Right kidney (tissue), 1 donor: ENCODE data around the gene PLEKHB2.
"Not testable (repeated sequence)": the region's sequence is repeated elsewhere in the genome, so short reads cannot be mapped to it uniquely, and the experiment has no call there.

Experiments
- DNase-seq: peaks from one replicate; pipeline ENCODE4 v3.0.0-alpha.2; 2016

Gene PLEKHB2

DNA sequence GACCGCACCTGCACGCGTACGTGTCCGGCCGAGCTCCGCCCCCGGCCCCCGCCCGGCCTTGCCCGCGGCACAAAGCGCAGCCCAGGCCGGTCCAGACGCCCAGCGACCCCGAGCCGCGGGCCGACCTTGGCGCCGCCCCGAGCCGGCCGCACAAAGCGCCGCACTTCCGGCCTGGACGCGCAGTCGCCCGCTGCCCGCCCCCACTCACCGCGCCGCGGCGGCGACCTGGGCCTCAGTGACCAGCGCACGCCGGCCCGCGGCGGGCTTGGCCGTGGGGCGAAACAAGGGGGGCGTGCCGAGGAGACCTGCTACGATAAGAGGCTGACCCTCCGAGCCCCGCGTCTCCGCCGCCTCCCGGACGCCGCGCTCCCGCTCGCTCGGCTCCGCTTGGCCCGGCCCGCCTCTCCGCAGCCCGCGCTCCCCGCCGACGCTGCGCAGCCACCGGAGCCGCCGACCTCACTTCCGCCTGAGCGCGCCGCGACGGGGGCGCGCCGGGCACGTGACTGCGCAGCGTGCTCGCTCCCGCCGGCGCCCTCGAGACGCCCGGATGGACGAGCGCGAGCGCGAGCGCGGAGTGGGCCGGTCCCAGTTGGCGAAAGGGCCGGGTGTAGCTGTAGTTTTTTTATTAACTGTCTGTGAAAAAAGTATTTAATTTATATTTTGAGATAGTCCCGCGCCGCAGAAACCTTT, 12.0 kb upstream of the PLEKHB2 start, which contains the start of gene FAM168B:
TSS of gene FAM168B (minus strand) at position 455 of the 690 bp plus-strand sequence. CDS start 10,814 bp downstream, outside the sequence.
- DNase-seq: peak; percentile 99

DNA sequence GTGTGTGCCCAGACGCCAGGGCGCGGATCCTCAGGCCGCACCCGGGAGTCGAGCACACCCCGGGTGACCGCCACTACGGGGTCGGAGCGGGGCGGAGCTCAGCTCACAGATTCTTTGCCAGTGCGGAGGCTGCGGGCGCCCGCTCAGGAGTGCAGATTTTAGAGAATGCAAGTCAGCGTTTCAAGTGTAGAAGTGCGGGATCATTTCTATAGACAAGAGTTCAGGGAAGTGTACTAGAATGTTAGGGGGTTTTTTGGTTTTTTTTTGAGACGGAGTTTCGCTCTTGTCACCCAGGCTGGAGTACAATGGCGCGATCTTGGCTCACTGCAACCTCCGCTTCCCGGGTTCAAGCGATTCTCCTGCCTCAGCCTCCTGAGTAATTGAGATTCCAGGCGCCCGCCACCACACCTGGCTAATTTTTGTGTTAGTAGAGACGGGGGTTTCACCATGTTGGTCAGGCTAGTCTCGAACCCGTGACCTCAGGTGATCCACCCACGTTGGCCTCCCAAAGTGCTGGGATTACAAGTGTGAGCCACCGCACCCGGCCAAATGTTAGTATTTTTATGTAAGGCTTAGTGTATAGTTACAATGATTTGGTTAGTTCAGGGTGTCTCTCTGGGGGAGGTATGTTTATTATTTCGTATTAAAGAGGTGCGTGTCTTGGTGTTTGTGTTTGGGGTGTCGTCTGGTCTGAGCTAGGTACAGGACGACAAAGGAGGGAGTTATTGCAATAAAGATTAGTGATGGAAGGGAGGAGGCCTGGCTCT, 11.3 kb upstream of the PLEKHB2 start:
- DNase-seq: no peak

DNA sequence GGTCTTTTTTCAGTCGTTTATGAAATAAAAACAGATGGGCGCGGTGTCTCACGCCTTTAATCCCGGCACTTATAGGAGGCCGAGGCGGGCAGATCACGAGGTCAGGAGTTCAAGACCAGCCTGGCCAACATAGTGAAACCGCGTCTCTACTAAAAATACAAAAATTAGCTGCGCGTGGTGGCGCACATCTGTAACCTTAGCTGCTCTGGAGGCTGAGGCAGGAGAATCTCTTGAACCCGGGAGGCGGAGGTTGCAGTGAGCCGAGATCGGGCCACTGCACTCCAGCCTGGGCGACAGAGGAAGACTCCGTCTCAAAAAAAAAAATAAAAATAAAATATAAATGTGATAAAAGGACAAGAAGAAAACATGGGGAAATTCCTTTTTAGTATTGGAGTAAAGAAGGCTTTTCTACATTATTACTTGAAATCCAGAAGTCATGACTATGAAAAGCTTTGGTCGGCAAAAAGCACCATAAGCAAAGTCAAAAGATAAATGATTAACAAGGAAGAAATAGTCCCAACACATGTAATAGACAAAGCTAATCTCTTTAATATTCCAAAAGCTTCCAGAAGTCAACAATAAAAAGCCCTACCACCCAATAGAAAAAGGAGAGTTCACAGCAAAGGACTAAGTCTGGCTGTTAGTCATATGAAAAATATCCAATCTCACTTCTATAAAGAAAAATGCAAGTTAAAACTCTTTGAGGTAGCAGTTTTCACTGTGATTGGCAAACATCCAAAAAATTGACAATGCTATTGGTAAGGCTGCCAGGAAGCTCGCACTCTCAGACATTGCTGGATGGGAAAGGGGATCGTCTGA, 10.5 kb upstream of the PLEKHB2 start:
- DNase-seq: no peak

DNA sequence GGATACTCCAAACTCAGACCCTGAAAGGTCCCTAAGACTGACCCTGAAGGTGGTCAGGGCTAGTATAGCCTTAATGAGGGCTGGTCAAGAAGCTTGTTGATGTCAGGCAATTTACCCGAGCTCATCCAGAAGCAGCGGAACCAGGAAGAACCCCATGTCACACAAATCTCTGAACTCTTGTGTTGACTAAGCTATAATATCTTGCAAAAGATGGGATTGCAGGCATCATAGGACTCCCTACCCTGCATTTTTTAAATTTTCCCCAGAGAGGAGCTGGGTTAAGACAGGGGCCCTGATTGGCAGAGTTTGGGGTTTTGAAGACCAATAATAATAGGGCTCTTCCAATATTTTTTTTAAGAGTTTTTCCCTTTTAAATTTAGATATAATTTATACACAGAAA, 2.0 kb upstream of the PLEKHB2 start:
- no peak for DNase-seq

DNA sequence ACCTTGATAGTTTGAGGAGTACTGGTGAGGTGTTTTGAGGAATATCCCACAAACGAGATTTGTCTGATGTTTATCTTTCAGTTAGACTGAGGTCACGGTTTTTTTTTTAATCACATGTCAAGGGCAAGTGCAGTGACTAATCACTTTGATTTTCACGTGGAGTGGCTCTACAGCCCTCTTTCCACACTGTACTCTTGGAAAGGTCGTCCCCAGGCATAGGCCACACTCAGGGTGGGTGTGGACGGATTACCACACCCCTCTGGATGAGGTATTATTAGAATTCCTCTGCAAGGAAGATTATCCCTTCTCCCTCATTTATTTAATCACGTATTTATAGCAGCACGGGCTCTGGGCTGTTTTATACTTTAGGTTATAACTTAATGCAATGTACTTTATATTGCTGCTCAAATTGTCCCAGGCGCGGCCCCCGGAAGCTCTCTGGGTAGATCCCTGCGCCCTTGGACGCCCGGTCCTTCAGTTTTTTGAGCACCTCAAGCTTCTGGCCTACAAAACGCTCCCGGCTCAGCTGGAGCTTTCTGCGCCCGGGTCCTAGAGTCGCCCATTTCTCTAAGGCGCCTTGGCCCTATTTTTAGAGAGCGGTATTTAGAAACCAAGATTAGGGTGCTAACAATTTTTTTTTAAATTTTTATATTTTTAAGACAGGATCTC, 515 bp upstream of the PLEKHB2 start:
- no peak for DNase-seq

DNA sequence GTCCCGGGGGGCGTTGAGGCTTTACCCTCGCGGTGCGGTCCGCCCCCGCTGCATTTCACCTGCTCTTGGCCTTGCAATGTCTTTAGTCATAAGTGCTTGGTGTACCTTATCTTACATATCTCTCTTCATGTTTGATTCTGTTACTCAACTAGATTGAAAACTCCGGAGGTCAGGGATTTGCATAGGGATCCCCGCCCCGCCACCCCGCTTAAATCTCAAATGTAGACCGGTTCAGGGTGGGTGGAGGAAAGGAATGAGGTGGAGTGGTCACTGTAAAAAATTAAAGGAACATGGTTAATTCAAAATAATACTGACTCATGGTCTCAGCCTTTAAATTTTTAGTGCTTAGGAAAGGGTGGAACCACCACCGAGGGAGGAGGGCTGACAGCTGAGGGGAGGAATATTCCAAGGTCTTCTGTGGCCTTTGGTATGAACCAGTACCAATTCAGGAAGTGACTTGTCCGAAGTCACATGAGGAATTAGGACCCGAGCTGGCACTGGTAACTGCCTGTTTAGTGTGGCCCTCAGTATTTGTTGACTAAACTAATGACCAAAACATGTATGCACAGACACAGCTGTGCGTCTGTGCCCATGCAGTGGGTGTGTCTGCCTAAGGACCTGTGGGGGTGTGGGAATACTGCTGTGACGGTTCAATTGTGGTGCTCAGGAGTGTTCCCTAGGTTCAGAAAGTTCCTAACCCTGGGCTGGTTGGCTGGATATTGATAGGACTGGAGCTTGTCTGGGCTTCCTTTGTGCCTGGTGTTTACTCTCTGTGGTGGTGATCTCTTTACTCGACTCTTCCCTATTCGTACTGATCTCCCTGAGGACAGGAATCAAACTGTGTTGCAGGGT, 1.0 kb downstream of the PLEKHB2 start:
- DNase-seq: peak; percentile 45

DNA sequence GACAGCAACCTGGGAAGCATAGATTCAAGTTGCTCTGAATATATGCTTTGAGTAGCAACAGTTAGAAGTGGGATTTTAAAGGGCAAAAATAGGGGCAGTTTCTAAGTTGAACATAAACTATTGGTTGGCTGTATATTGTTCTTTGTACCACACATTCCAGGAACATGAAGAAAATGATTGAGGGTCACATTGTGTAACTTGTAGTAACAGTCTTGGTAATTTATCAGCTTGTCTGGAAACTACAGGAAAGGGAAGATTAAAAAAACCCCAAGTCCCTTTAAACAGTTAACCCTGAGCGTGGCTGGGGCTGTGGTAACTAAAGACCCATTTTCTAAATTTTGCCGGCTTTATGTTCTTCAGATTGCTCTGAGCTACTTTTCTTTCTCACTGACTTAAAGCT, 7.4 kb downstream of the PLEKHB2 start:
- no peak for DNase-seq

DNA sequence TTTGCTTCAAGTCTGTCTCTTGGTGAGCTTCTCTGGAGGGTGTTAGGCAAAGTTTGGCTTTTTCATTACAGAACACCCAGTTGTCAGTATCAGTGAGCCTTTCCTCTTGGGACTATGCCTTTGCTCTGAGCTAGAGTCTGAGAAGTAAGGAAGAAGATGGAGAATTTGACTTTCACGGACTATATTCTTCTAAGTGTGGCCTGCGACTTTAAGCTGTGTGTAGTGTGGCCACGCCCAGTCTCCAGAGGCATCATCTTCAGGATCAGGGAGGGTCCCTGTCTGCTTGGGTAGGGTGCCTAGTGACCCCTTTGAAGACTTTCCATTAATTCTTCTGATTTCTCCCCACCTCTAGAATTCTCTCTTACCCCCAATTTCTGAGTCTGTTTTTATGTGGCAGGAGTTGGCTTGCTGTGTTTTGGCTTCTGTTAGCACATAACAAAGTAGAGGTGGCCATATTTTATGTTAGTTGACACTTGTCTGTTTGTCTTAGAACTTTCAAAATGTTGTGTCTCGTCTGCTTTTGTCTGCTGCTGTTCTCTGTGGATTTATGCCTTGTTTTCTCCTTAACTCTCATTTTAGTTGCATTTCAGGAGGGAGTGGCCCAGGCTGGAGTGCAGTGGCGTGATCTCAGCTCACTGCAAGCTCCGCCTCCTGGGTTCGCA, 8.6 kb downstream of the PLEKHB2 start:
- no peak for DNase-seq

DNA sequence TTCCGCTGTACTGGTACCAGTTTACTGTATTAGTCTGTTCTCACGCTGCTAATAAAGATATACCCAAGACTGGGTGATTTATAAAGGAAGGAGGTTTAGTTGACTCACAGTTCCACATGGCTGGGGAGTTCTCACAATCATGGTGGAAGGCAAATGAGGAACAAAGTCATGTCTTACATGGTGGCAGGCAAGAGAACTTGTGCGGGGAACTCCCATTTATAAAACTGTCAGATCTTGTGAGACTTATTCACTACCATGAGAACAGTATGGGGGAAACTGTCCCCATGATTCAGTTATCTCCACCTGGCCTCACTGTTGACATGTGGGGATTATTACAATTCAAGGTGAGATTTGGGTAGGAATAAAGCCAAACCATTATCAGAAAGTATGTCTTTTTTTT, 9.8 kb downstream of the PLEKHB2 start:
- DNase-seq: not testable (repeated sequence)

DNA sequence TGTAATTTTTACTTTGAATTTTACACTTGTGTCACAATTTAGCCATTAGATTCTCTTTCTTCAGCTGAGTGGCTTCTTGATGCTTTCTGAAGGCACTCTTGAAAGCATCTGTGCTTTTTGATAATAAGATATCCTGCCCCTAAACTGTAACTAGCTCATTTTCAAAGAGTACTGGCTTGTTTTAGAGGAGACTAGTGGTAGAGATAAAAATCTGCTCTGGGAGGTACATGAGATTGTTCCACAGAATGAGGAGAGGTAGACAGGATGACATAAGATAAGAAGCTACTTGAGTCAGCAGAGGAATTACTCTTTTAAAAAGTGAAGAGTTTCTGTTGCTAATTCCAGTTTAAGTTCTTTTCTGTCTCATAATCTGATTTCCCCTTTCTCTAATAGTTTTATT, 10.6 kb downstream of the PLEKHB2 start:
- no peak for DNase-seq

DNA sequence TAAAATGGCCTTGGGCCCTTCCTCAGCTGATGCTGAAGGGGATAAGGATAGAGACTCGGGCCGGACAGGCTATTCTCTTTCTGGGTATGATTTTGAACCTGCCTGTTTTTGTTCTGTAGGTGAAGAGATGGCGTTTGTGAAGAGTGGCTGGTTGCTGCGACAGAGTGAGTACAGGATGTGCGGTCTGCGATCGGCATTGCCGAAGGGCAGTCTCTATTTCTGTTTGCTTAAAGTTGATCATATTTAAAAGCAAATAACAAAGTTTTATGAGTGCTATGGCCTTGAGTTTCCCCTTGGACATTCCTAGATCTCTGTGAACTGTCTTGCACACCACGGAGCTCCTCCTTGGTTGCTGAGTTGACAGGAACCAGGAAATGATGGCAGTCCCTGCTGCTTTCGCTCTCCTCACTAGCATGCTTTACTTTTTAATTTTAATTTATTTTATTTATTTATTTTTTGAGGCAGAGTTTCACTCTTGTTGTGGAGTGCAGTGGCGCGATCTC, 15.7 kb downstream of the PLEKHB2 start:
- no peak for DNase-seq

DNA sequence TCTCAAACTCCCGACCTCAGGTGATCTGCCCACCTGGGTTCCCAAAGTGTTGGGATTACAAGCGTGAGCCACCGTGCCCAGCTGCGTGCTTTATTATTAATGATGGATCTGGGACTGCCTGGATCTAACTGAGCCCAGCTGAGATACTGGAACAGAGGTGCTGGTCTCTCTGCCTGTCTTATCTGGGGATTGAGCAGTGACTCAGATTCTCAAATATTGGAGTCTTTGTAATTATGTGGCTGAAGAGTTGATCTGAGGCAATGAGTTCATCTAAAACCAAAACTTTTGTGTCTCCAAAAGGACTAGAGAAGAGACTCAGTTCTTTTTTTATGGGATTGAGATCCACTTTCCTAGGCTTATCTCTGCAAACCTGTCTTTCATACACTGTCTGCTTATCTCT, 16.3 kb downstream of the PLEKHB2 start:
- DNase-seq: no peak

DNA sequence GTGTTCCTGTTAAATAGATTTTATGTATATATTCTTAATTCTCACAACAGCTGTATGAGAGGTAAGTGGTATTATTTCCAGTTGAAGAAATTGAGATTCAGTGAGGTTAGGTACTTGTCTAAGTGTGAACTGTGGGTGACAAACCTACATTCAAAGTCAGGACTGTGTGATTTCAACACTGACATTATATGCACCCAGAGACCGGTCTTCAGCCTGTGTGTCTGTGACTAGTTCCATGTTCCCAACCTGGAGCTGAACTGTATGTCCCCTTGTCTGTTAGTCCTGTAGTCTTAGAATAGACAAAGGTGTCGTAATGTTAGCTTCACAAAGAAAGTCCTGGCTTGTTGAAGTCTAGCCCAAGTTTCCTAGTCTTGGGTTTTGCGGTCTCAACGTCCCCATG, 17.4 kb downstream of the PLEKHB2 start:
- no peak for DNase-seq

DNA sequence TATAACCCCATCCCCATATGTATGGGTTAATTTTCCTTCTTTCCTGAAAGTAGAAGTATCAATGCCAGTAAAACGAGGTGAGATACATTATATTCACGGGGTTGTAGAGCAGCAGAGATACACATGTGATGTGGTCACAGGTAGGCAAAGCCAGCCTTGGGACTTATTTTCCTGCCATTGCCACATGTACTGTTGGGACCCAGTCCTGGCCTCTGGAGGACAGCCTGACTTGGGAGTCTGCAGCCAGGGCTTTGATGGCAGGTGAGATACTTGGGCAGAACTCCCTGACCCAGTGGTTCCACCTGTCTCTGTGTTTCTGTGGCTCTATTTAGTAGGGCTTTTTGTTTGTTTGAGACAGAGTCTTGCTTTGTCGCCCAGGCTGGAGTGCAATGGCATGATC, 18.1 kb downstream of the PLEKHB2 start:
- DNase-seq: no peak

DNA sequence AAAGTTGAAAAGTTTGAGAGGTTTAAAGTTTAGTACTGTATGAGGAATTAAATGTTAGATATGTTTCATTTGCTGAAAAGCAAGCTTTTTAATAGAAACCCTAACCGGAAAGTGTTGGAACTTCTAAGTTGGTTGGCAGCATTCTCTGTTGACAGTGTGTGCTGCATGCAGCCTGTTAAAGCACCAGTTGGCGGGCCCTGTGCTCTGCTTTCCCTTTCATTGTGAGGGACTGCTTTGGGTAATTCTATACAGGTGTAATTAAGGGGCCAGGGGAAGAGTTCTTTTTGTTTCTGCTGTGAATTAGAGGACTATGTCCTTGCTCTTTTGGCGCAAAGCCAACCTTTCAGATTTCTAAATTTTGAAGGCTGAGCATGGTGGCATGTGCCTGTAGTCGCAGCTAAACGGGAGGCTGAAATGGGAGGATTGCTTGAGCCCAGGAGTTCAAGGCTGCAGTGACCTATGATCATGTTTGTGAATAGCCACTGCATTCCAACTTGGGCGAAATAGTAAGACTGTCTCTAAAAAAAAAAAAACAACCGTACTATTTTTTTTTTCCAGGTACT, 20.1 kb downstream of the PLEKHB2 start:
- no peak for DNase-seq

DNA sequence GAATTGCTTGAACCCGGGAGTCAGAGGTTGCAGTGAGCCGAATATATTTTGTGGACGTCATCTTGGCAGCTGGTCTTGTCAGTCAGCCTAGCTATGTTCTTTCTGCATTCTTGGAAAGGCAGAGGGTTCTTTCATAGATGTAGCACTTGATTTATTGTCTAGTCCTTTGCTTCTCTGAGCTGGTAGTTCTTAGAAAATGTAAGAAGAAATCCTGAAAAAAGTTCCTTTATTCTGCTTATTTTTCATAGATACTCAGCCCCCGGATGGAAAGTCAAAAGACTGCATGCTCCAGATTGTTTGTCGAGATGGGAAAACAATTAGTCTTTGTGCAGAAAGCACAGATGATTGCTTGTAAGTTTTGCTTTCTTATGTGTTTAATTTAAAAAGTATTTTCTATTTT, 21.3 kb downstream of the PLEKHB2 start:
- DNase-seq: no peak

DNA sequence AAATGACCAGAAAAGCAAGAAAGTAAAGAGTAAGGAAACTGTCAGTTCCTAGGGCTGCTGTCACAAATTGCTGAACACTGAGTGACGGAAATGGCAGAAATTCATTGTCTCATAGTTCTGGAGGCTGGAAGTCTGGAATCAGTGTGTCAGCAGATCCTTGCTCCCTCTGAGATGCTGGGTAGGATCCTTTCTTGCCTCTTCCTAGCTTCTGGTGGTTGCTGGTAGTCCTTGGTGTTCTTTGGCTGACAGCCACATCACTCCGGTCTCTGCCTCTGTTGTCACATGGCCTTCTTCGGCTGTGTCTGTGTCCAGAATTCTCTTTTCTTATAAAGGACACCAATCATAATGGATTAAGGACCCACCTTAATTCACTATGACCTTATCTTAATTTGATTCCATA, 21.9 kb downstream of the PLEKHB2 start:
- DNase-seq: no peak

DNA sequence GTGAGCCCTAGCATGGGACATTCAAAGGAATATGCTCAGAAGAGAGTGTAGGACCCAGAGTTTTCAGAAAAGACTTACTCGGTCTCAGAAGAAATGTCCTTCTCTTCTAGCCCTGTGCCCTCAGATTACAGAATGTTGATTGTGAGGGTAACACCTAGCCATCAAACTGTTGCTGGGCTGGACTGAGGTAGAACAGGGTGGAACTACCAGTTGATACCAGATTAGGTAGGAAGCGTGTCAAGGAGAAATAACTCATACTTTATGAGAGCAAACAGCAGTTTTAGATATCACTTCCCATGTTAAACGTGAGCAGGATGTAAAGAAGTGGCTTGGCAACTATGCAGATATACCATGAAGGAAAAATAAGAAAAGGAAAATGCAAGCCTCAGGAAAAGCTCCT, 22.8 kb downstream of the PLEKHB2 start:
- no peak for DNase-seq

DNA sequence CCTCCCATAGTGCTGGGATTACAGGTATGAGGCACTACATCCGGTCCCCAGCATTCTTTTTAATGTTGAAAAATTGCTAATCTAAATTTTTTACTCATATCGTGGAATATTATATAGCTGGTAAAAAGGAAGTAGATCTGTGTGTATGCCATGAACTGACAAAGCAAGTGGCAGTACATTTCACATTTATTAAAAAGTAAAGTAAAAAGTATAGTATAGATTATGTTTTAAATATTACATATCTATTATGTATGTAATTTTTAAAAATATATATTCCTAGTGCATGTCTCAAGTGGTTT, 25.1 kb downstream of the PLEKHB2 start:
- no peak for DNase-seq

DNA sequence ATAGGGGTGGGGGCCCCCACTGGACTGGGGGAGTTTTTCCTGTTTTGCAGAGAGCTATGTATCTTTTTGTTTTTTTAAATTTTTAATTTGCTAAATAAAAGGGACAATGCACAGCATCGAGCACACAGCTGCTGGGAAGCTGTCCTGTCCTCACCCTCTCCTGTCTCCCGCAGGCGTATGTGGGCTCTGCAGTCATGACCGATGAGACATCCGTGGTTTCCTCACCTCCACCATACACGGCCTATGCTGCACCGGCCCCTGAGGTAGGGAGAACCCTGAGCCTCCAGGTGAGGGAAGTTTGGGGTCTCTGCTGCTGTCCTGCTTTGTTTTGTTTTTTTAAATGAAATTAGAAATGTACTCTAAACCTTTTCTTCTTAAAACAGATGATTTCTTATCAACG, 27.6 kb downstream of the PLEKHB2 start:
- DNase-seq: no peak

DNA sequence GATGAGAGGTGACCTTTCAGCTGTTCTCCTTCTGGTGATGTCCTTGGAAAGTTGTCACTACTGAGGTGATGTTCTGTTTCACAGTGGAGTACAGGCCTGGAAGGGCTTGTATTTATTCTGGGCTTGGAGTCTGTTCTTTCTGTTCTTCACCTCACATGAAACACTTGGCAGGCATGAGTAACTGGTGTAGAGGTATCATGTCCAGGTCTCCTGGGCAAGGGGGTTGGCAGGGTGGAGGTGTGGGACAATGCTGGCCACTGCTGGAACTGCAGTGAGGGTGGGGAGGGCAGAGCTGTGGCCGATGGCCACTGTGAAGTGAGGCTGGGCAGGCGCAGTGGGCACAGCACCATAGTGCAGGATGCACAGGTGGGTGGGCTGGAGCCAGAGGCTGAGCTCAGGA, 35.4 kb downstream of the PLEKHB2 start:
- no peak for DNase-seq
